AG10803 (cell line): ENCODE measurements around the gene SIM2.

ENCODE experiments used
- DNase-seq: peaks from one replicate; pipeline ENCODE4 v3.0.0; 2010; ENCODE audit warnings: low read depth
- H3K4me3 ChIP-seq: 2 replicates; pipeline ENCODE4 v1.5.1; 2011; ENCODE audit warnings: mild to moderate bottlenecking, low read length, control low read depth
- CTCF ChIP-seq: conservative IDR thresholded peaks from 2 replicates; pipeline ENCODE4 v1.5.1; 2011; ENCODE audit warnings: mild to moderate bottlenecking, low read length, control low read depth, inconsistent platforms

Gene SIM2

DNA sequence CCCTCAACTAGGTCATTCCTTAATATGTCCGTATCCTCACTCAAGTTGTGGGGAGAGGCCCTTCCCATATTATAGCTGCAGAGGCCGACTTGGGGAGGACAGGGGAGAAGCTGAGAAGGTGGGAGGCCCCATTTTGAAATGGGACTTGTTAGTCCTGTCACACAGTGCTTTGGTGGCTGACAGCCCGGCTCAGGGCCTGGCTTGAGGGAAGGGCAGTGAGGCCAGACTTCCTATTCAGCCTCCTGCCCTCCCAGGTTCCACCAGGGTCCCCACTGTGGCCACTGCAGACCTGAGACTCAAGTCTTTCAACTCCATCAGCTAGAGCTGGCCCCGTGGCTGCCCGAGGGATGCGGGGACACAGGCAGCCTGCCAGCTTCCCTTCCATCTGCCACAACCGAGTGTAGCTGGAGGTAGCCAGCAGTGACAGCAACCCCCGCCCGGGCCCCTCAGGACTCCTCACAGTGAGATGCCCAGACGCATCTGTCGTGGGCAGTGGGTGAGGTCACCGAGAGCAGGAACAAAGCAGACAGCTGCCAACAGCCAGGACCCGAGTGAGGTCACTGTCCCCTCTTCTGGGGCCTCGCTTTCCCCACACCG lies 36.9 kb downstream of the SIM2 start:
- H3K4me3 ChIP-seq, result no peak overlapping the region
- no peak for DNase-seq
- no peak for TF ChIP-seq CTCF

DNA sequence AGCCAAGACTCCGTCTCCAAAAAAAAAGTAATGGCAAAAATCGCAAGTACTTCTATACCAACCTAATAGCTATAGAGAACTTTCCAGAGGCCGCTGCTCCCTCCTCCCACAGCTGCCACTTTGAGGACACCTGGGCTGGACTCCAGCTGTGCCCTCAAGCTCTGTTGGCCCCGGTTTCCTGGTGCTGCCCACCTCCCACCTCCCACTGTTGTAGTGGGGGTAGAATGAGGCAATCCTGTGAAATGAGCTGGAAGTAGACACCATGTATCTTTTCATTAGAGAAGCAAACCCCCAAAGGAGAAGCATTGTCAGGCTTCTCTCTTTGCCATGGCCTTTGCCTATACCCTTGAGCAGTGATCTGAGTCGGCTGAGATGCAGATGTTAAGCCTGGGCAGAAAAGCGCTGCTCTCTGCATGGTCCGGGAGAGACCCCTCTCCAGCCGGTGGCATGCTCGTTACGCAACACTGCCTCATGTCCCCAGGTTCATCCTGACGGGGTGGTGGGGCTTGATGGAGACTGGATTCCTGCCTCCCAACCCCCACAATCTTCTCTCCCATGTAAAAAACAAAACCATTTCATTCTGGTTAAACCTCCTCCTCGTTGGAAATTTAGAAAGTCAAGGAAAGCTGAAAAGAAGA lies 39.7 kb downstream of the SIM2 start:
- no peak for TF ChIP-seq CTCF
- DNase-seq, result no peak
- no peak overlapping the region for H3K4me3 ChIP-seq

DNA sequence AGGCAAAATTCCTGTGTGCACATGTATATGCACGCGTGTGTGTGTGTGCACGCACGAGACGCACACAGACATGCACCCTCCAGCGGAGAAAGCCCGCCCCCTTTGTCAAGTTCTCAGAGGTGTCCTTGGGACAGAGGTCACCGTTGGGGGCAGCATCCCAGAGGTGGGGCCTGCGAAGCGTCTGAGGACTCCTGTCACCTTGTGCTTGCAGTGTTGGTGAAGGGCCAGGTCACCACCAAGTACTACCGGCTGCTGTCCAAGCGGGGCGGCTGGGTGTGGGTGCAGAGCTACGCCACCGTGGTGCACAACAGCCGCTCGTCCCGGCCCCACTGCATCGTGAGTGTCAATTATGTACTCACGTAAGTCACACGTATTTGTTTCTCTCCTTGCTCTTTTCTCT lies 42.6 kb downstream of the SIM2 start:
- DNase-seq, result no peak
- no peak for TF ChIP-seq CTCF
- no peak overlapping the region for H3K4me3 ChIP-seq

- no peak for TF ChIP-seq CTCF
Measured at GRCh38 chr21:36743008-36743407, 44.1 kb downstream of the SIM2 start.

DNA sequence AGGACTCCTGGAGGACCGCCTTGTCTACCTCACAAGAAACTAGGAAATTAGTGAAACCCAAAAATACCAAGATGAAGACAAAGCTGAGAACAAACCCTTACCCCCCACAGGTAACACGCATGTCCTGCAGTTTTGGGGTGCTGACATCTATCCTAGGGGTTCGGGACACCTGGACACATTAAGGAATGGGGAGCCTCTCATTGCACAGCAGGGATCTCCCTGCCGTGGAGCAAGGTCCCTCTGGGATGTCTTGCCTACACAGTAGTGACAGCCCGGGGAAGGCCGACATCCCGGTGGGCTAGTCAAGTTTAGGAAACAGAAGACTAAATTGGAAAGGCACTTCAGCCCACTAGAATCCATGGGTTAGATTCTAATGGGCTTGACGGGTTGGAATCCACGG lies 44.5 kb downstream of the SIM2 start:
- DNase-seq, result no peak
- TF ChIP-seq CTCF, result no peak
- no peak overlapping the region for H3K4me3 ChIP-seq

More at GRCh38 chr21:36743008-36743407, 44.1 kb downstream of the SIM2 start:
- H3K4me3 ChIP-seq, result no peak overlapping the region
- DNase-seq, result no peak

- TF ChIP-seq CTCF, result no peak
- no peak overlapping the region for H3K4me3 ChIP-seq
- no peak for DNase-seq
Measured at GRCh38 chr21:36744190-36744559, 45.3 kb downstream of the SIM2 start.

DNA sequence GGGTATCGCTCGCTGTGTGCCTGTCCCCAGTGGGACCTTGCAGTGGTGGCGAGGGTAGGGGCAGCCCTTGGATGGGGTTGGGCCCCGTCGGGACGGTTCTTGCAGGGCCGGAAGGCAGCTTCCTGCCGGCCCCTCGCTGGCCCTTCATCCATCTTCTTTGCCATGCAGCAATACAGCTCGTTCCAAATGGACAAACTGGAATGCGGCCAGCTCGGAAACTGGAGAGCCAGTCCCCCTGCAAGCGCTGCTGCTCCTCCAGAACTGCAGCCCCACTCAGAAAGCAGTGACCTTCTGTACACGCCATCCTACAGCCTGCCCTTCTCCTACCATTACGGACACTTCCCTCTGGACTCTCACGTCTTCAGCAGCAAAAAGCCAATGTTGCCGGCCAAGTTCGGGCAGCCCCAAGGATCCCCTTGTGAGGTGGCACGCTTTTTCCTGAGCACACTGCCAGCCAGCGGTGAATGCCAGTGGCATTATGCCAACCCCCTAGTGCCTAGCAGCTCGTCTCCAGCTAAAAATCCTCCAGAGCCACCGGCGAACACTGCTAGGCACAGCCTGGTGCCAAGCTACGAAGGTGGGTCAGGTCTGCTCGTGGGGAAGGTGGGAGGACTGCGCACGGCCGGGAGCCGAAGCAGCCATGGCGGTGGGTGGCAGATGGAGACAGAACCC lies 45.8 kb downstream of the SIM2 start:
- no peak for DNase-seq

More for the DNA sequence above, 45.8 kb downstream of the SIM2 start:
- no peak for TF ChIP-seq CTCF
- no peak overlapping the region for H3K4me3 ChIP-seq
